CD4-positive, CD25-positive, alpha-beta regulatory T cell (primary cell): Measurements from ENCODE around the gene PYGB. TPM values are rescaled to one million over a fixed set of nuclear protein-coding genes. Genes with fewer than 3 reads are reported as not detected.

ENCODE experiments used
- ATAC-seq, 2 donors: fragments of 150-1000 bp; cut with Tn5 transposase; one replicate each; pipeline ENCODE4 v1.10.0; 2021; ENCODE audit warnings: low read depth in 2 of 2, moderate number of reproducible peaks in 2 of 2, moderate library complexity in 1 of 2
- DNase-seq, 3 donors: peaks; one replicate each; pipeline versions ENCODE4 v3.0.0 to v3.0.0-alpha.2; 2012 to 2022; ENCODE audit warnings: mixed read lengths in 1 of 3
- H3K27ac ChIP-seq: one replicate; pipeline ENCODE4 v1.7.0; 2013; ENCODE audit warnings: mild to moderate bottlenecking, low read length; ENCODE audit not compliant: insufficient read depth, poor library complexity, severe bottlenecking
- H3K27me3 ChIP-seq: one replicate; pipeline ENCODE4 v1.7.0; 2013; ENCODE audit warnings: low read length; ENCODE audit not compliant: control insufficient read depth, insufficient read depth
- H3K36me3 ChIP-seq: one replicate; pipeline ENCODE4 v1.7.0; 2013; ENCODE audit warnings: mild to moderate bottlenecking, low read length, moderate library complexity; ENCODE audit not compliant: control insufficient read depth, insufficient read depth
- H3K4me1 ChIP-seq: 2 replicates; pipeline ENCODE4 v1.7.0; 2013; ENCODE audit warnings: mild to moderate bottlenecking, low read length; ENCODE audit not compliant: insufficient read depth, control insufficient read depth, poor library complexity, severe bottlenecking
- H3K4me3 ChIP-seq: one replicate; pipeline ENCODE4 v1.7.0; 2013; ENCODE audit warnings: low read depth, mild to moderate bottlenecking, low read length, moderate library complexity
- H3K9me3 ChIP-seq, 2 experiments: 1 replicate in 1 of 2; 2 replicates in 1 of 2; pipeline ENCODE4 v1.7.0; 2013; ENCODE audit warnings: low read length in 2 of 2, mild to moderate bottlenecking in 1 of 2, moderate library complexity in 1 of 2; ENCODE audit not compliant: control insufficient read depth in 2 of 2
- H3K27ac Mint-ChIP-seq, 3 donors: one replicate each; pipeline ENCODE4 v1.8.0; 2020 to 2022; ENCODE audit warnings: mild to moderate bottlenecking in 3 of 3, mixed read lengths in 3 of 3, moderate library complexity in 2 of 3
- H3K27me3 Mint-ChIP-seq: one replicate; pipeline ENCODE4 v1.8.0; 2022; ENCODE audit warnings: mild to moderate bottlenecking, mixed read lengths
- H3K36me3 Mint-ChIP-seq: one replicate; pipeline ENCODE4 v1.8.0; 2020; ENCODE audit warnings: mixed read lengths
- H3K4me1 Mint-ChIP-seq, 4 donors: one replicate each; pipeline ENCODE4 v1.8.0; 2020 to 2022; ENCODE audit warnings: mixed read lengths in 4 of 4, mild to moderate bottlenecking in 1 of 4
- H3K4me3 Mint-ChIP-seq, 4 donors: one replicate each; pipeline ENCODE4 v1.8.0; 2020 to 2022; ENCODE audit warnings: mild to moderate bottlenecking in 4 of 4, mixed read lengths in 4 of 4, moderate library complexity in 3 of 4
- H3K9me3 Mint-ChIP-seq, 7 donors: one replicate each; pipeline ENCODE4 v1.8.0; 2020 to 2022; ENCODE audit warnings: mixed read lengths in 7 of 7, mild to moderate bottlenecking in 3 of 7, moderate library complexity in 2 of 7
- polyA plus RNA-seq, 4 donors: library from polyadenylated mRNA; unstranded; fragments of 300-500 nt; fragmentation: Illumina TruSeq; gene quantifications; one replicate each; pipeline ENCODE4 v1.2.3, GENCODE V29; 2021
- total RNA-seq: library from RNA; stranded (reverse); gene quantifications from one replicate; pipeline ENCODE4 v1.2.3, GENCODE V29; 2022

The PYGB gene
- total and polyA plus RNA-seq, 5 donors from 2014 or later = 37.2 to 64.6 (median 45.4) TPM

DNA sequence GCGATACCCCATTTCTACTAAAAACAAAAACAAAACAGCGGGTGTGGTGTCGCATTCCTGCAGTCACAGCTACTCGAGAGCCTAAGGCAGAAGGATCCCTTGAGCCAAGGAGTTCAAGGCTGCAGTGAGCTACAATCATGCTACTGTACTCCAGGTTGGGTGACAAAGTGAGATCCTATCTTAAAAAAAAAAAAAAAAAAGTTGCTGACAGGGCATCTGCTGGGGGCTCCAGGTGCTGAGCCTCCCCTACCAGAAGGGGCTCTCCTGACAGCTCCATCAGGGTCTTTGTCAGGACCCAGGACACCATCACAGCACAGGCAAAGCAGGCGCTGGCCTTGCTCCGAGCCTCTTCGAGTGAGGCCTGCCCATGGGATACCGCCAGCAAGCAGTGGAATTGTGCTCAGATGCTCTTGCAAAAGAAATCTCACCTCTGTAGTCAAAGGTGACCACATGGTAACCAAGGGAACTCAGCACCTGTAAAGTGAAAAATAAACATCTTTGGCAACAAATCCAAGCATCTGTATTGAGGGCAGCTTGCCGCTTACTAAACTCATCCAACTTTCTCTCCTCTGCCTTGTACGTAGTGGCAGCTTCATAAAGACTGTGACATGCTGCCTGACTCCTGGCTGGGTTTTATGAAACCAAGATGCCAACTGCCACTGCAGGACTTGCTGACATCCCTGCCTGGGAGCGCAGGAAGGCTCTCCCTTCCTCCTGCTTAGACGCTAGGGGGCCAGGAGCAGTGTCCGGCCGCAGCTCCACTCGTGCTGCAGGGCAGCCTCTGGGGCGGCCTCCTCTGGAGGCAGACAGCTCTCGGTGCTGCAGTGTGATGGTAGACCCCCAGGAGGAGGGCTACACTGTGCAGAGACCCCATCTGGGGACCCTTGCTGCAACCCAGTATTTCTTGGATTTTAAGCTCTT, 66.9 kb downstream of the PYGB start:
- Histone ChIP-seq H3K27ac (no peak overlapping the region), H3K4me1 (peaks cover 16% of the 10 kb centered on the region), H3K27me3 (no peaks in the 10 kb centered on the region), H3K4me3 (no peak overlapping the region), H3K9me3 (no peaks in the 10 kb centered on the region), H3K36me3 (peaks cover 3% of the 10 kb centered on the region)
- no peak for DNase-seq
- H3K27ac Mint-ChIP-seq = peak overlapping the region in 1 of 3 donors; percentile 57
- H3K4me1 Mint-ChIP-seq = peaks cover 8 to 27% (median 19%) of the 10 kb centered on the region in 4 donors
- no peak overlapping the region for H3K4me3 Mint-ChIP-seq
- no peaks in the 10 kb centered on the region for H3K27me3 Mint-ChIP-seq
- H3K9me3 Mint-ChIP-seq = no peaks in the 10 kb centered on the region
- H3K36me3 Mint-ChIP-seq = peaks cover 21% of the 10 kb centered on the region
- no peak for ATAC-seq

DNA sequence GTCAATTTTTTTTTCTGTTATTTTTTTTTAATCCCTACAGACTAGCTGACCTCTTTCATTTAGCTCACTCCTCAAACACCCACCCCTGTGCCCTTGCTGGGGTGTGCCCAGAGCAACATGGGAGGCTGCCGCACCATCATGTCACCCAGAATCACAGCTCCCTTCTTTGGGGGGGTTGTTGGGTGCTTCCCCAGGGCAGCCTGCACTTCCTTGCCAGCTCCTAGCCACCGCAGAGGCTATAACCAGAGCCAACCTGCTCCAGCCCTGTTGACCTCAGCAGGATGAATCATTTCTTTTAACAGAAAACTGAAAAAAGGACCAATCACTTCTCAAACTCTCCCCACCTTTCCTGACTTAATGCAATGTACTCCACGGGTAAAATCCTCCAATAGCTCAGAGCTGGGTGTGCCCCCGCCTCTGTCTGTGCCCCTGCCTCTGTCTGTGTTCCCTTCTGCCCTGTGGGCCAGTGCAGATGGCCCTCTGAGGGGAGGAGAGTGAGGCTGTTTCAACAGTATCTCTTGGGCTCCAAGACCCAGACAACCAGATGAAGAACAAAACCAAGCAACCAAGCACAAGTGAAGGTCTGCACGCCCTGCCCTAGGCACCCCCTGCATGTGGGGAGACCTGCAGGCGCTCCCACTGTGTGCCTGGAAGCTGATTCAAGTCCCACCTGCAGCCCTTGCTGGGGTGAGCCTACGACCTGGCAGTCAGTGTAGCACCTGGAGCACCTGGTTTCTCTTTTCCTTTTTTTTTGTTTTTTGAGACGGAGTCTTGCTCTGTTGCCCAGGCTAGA, 67.7 kb downstream of the PYGB start:
- Mint-ChIP-seq H3K27me3 (no peaks in the 10 kb centered on the region), H3K27ac (peak overlapping the region in 1 of 3 donors; percentile 57), H3K9me3 (no peaks in the 10 kb centered on the region), H3K4me3 (no peak overlapping the region), H3K36me3 (peaks cover 19% of the 10 kb centered on the region), H3K4me1 (peaks cover 2 to 22% (median 16%) of the 10 kb centered on the region in 4 donors)
- ATAC-seq (no peak), DNase-seq (no peak)
- peaks cover 11% of the 10 kb centered on the region for H3K36me3 ChIP-seq
- H3K27ac ChIP-seq = no peak overlapping the region
- no peak overlapping the region for H3K4me3 ChIP-seq
- H3K4me1 ChIP-seq = peaks cover 10% of the 10 kb centered on the region
- no peaks in the 10 kb centered on the region for H3K27me3 ChIP-seq
- no peaks in the 10 kb centered on the region for H3K9me3 ChIP-seq

GRCh38 chr20:25316506-25317190, 68.8 kb downstream of the PYGB start:
- Mint-ChIP-seq H3K4me1 (peaks cover 0 to 18% (median 9%) of the 10 kb centered on the region in 4 donors), H3K27ac (peak overlapping the region in 2 of 3 donors; percentile 20 to 42)
- no peak for DNase-seq

GRCh38 chr20:25317351-25318075, 69.6 kb downstream of the PYGB start:
- Mint-ChIP-seq H3K9me3 (no peaks in the 10 kb centered on the region), H3K4me1 (peaks cover 0 to 11% (median 8%) of the 10 kb centered on the region in 4 donors), H3K27me3 (no peaks in the 10 kb centered on the region), H3K27ac (peak overlapping the region; percentile 20 to 86 (median 71)), H3K4me3 (no peak overlapping the region), H3K36me3 (peaks cover 18% of the 10 kb centered on the region)
- ATAC-seq (no peak), DNase-seq (no peak)
- H3K36me3 ChIP-seq = peaks cover 20% of the 10 kb centered on the region
- no peak overlapping the region for H3K27ac ChIP-seq
- H3K4me1 ChIP-seq = no peaks in the 10 kb centered on the region
- H3K27me3 ChIP-seq = no peaks in the 10 kb centered on the region
- H3K9me3 ChIP-seq = no peaks in the 10 kb centered on the region
- H3K4me3 ChIP-seq = no peak overlapping the region

More at GRCh38 chr20:25316506-25317190, 68.8 kb downstream of the PYGB start:
- ATAC-seq = no peak
- Mint-ChIP-seq H3K4me3 (no peak overlapping the region), H3K27me3 (no peaks in the 10 kb centered on the region), H3K36me3 (peaks cover 18% of the 10 kb centered on the region), H3K9me3 (no peaks in the 10 kb centered on the region)
- Histone ChIP-seq H3K4me1 (no peaks in the 10 kb centered on the region), H3K27ac (no peak overlapping the region), H3K4me3 (no peak overlapping the region), H3K36me3 (peaks cover 16% of the 10 kb centered on the region), H3K27me3 (no peaks in the 10 kb centered on the region), H3K9me3 (no peaks in the 10 kb centered on the region)

GRCh38 chr20:25318471-25319240, 70.8 kb downstream of the PYGB start:
- Mint-ChIP-seq H3K27ac (no peak overlapping the region), H3K9me3 (no peaks in the 10 kb centered on the region), H3K36me3 (peaks cover 24% of the 10 kb centered on the region), H3K4me3 (no peak overlapping the region), H3K4me1 (peaks cover 0 to 12% (median 8%) of the 10 kb centered on the region in 4 donors), H3K27me3 (no peaks in the 10 kb centered on the region)
- H3K36me3 ChIP-seq = peaks cover 25% of the 10 kb centered on the region
- H3K27me3 ChIP-seq = no peaks in the 10 kb centered on the region
- DNase-seq = no peak
- H3K4me3 ChIP-seq = no peak overlapping the region
- no peak overlapping the region for H3K27ac ChIP-seq
- H3K9me3 ChIP-seq = no peaks in the 10 kb centered on the region
- no peaks in the 10 kb centered on the region for H3K4me1 ChIP-seq
- ATAC-seq = peak; percentile 58 to 59

DNA sequence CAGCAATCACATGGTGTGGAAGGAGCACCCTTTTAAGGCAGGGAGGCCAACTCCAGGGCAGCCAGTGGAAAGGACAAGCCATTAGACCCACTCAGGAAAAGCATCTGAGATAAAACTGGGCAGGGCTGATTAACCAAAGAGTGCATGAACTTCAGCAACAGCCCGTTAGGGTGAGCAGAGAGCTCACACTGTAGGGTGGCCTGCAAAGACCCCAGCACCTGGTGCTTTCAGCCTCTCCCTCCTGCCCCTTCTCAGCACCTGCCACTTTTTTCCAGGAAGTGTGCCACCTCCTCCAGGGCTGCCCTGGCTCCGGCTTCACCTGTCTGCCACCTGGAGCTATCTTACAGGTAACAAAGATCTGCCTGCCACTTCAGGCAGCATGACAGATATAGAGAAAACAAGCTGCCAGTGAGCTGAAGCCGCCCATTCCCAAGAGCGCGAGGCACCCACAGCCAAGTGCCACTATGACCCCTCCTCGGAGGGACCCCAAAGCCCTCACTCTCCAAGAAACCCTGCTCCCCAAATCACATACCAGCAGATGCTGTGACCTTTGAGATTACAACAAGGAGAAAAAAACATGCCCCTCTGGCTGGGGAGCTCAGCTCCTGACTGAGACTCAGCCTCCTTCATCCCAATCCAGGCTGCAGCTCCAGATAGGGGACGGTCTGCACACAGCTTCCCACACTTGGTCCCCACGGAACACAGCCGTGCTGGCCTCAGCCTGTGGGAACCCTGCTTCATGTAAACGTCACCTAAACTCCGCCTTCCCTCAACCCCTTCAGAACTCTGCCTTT, 71.6 kb downstream of the PYGB start:
- Mint-ChIP-seq H3K36me3 (peaks cover 26% of the 10 kb centered on the region), H3K4me3 (no peak overlapping the region), H3K27ac (peak overlapping the region in 1 of 3 donors; percentile 79), H3K4me1 (peaks cover 0 to 11% (median 8%) of the 10 kb centered on the region in 4 donors), H3K27me3 (no peaks in the 10 kb centered on the region), H3K9me3 (peaks cover 0 to 2% (median 0%) of the 10 kb centered on the region in 7 donors)
- Histone ChIP-seq H3K27me3 (no peaks in the 10 kb centered on the region), H3K4me1 (no peaks in the 10 kb centered on the region), H3K9me3 (no peaks in the 10 kb centered on the region), H3K36me3 (peaks cover 29% of the 10 kb centered on the region), H3K4me3 (no peak overlapping the region), H3K27ac (no peak overlapping the region)
- ATAC-seq = no peak
- no peak for DNase-seq
